HG03575 (cell line): ENCODE results near the gene SRPX.
A peak's percentile ranks its signal among the peaks of the same experiment; 100 is the strongest.

Experiments used
- ATAC-seq: cut with Tn5 transposase; IDR thresholded peaks from one replicate; pipeline ENCODE4 v1.9.1; 2021; ENCODE audit not compliant: unreplicated experiment, insufficient number of reproducible peaks, low FRiP score; ENCODE audit errors: extremely low read depth

Gene SRPX

DNA sequence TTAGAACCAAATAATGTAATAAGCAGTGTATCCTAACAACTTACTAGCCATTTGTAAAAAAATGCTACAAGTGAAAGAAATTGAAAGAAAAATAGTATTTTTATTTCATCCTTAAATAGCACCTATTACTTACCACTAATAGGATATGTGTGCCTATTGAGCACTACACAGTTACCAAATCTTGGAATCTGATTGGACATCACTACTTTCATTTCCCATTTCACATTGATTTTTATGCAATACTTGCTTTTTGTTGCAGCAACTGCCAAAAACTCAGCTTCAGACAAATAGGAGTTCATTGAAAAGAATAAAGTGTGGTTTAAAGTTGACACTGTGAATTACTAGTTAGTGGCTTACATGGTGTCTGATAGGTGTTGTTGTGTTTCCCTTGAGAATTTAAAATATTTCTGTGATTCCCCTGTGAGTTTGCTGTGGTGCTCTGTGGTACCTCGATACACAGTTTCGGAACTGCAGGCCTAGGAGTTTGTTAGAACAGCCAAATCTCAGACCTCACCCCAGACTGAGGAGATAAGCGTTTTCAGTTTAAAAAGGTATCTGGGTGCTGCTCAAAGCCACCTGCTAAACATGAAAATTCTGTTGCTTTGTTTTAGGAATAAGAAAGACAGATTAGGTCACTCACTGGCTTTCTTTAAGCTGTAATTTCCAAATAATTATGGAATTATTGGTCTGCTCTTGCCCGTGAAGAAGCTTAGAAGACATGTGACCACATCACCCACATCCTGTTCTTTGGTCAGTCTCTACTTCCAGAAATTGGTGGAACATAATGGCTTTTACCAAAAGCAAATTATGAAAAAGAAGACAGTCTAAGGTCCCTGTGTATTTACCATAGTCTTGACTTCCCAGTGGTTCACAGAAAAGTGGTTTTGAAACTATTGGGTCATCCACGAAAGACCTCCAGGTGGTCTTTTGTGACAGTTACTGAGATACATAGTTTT lies 116.5 kb downstream of the SRPX start:
- ATAC-seq: peak; percentile 74

DNA sequence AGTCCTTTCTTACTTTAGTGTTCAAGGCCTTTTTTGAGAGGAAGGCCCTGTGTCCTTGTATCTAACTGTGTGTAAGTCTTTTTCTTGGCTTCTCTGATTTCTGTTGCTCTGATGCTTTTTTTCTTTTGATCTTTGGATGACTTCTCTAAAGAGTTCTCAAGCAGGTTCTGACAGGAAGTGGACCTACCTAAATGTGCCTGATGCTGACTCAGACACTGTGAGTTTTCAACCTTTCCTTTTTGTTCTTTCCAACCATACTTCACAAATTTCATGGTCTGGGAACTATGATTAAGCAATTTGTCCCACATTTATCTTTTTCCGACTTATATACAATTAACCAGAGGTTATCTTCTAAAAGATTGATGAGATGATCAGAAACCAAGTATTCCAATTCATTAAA lies 117.8 kb downstream of the SRPX start:
- no peak for ATAC-seq

DNA sequence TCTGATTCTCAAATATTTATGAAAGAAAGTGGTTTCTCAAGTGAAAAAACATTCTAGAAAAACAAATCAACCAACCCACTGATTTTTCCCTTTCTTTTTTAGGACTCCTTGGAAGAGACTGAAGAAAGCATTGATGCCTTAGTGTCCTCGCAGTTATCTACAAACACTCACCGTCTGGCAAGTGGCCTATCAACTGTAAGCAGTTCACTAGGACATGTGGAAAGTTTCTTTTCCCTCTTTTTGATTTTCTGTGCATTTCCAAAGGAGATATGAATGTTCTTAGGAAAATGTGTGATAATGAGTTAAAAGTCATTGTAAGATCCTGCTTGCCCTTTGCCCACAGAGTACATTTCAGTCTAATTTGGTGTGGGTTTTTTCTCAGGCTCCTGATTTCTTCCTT lies 118.4 kb downstream of the SRPX start:
- ATAC-seq: no peak

DNA sequence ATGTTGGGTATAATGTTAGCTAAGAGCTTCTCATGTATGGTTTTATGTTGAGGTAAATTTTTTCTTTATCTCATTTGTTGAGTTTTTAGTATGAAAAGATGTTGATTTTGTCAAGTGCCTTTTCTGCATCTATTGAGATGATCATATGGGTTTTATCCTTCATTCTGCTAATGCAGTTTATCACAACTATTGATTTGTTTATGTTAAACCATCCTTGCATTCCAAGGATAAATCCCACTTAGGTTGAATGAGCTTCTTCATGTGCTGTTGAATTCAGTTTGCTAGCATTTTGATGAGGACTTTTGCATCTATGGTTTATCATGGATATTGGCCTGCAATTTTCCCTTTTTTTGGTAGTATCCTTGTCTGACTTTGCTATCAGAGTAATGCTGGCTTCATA lies 121.0 kb downstream of the SRPX start:
- ATAC-seq: no peak
